HFFc6 (cell line): ENCODE results near the gene OR51F2. TPM values are rescaled to one million over a fixed set of nuclear protein-coding genes. Genes with fewer than 3 reads are reported as not detected.
"Not testable (repeated sequence)": the region's sequence is repeated elsewhere in the genome, so short reads cannot be mapped to it uniquely, and the experiment has no call there.

Experiments used
- DNase-seq: peaks from one replicate; pipeline ENCODE4 v3.0.0-alpha.2; 2018
- H3K27ac Mint-ChIP-seq: 2 replicates; pipeline ENCODE4 v1.8.0; 2020; ENCODE audit warnings: mild to moderate bottlenecking, mixed read lengths
- H3K27me3 Mint-ChIP-seq: 2 replicates; pipeline ENCODE4 v1.8.0; 2021; ENCODE audit warnings: mild to moderate bottlenecking, moderate library complexity, mixed read lengths; ENCODE audit not compliant: insufficient read depth
- H3K36me3 Mint-ChIP-seq: 2 replicates; pipeline ENCODE4 v1.8.0; 2021; ENCODE audit warnings: low read depth, mixed read lengths
- H3K4me1 Mint-ChIP-seq: 2 replicates; pipeline ENCODE4 v1.8.0; 2020; ENCODE audit warnings: low read depth, mixed read lengths
- H3K4me3 Mint-ChIP-seq: 2 replicates; pipeline ENCODE4 v1.8.0; 2020; ENCODE audit warnings: mild to moderate bottlenecking, moderate library complexity, mixed read lengths
- H3K9me3 Mint-ChIP-seq: 2 replicates; pipeline ENCODE4 v1.8.0; 2020; ENCODE audit warnings: mild to moderate bottlenecking, mixed read lengths
- CTCF ChIP-seq: fragments of 200-600 bp; sonication (generic); IDR thresholded peaks from 2 replicates; pipeline ENCODE4 v1.5.0; 2021; ENCODE audit warnings: antibody characterized with exemption, mild to moderate bottlenecking
- long read RNA-seq: library from polyadenylated mRNA; unstranded; transcript quantifications from one replicate; pipeline ENCODE4 v2.0.0, GENCODE V29; 2019
- total RNA-seq, 6 experiments: library from RNA; stranded (reverse); fragmentation: NEBNext Ultra II Directional; extraction: Animal tissue kit (Norgen Biotek cat#: 25700); gene quantifications; 2 replicates in 1 of 6; 3 replicates in 5 of 6; pipeline ENCODE4 v1.2.3, GENCODE V29; 2021

Gene OR51F2
- not detected for total RNA-seq
- long read RNA-seq: 0 reads

DNA sequence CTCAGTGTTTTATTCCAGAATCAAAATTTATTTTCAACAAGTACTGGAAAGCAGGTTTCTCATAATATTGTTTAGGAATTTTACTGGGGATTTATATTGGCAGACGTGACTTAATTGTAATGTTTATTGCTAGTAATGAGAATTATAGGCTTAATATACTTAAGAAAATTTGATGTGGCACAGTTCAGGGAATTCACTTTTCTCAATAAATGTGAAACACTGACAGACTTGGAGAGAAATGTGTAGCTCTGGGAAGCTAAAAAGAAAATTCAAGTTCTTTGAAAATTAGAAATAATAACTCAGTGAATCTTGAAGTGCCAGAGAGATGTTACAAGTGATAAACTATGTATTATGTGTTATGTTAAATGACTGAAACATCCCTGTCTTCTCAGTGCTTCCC is at the start of gene OR51F2:
Gene OR51F2, plus strand, starts transcription at position 301 of the 400 bp plus-strand sequence. CDS start 101 bp downstream, outside the sequence.
- H3K36me3 Mint-ChIP-seq: no peaks in the 10 kb centered on the region
- no peak within 1 kb of the TSS for H3K4me3 Mint-ChIP-seq
- no peaks in the 10 kb centered on the region; the same call in 1 of the 2 replicates for H3K27me3 Mint-ChIP-seq
- H3K27ac Mint-ChIP-seq: no peak within 1 kb of the TSS
- H3K4me1 Mint-ChIP-seq: no peaks in the 10 kb centered on the region
- no peak for TF ChIP-seq CTCF
- H3K9me3 Mint-ChIP-seq: peaks cover 42% of the 10 kb centered on the region
- no peak for DNase-seq

DNA sequence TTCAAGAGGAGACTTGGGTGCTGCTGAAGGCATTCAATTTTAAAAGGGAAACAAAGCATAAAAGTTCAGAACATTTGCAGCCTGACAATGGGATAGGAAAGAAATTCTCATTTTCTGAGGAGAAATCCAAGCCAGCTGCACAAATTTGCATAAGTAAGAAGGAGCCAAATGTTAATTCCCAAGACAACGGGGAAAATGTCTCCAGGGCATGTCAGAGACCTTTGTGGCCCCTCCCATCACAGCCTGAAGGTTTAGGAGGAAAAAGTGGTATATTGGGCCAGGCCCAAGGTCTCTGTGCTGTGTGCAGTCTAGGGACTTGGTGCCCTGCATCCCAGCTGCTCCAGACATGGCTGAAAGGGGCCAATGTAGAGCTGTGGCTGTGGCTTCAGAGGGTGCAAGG is 38.7 kb upstream of the OR51F2 start:
- H3K4me1 Mint-ChIP-seq: no peaks in the 10 kb centered on the region
- no peak overlapping the region for H3K27ac Mint-ChIP-seq
- H3K4me3 Mint-ChIP-seq: no peak overlapping the region
- peaks cover 62% of the 10 kb centered on the region for H3K9me3 Mint-ChIP-seq
- peaks cover 5% of the 10 kb centered on the region; the same call in 1 of the 2 replicates for H3K36me3 Mint-ChIP-seq
- no peak for DNase-seq
- no peak for TF ChIP-seq CTCF
- H3K27me3 Mint-ChIP-seq: no peaks in the 10 kb centered on the region; the same call in 1 of the 2 replicates

GRCh38 chr11:4797206-4797605 is 23.9 kb upstream of the OR51F2 start:
- Mint-ChIP-seq H3K9me3 (peaks cover 38% of the 10 kb centered on the region), H3K4me3 (no peak overlapping the region), H3K4me1 (no peaks in the 10 kb centered on the region), H3K27ac (no peak overlapping the region), H3K27me3 (peaks cover 1% of the 10 kb centered on the region; the same call in 1 of the 2 replicates), H3K36me3 (0 out of 2 replicates have a peak, but pooled peaks cover 4% of the 10 kb centered on the region)
- no peak for DNase-seq
- no peak for TF ChIP-seq CTCF

GRCh38 chr11:4798427-4799183 is 22.5 kb upstream of the OR51F2 start:
- Mint-ChIP-seq H3K4me1 (no peaks in the 10 kb centered on the region), H3K36me3 (0 out of 2 replicates have a peak, but pooled peaks cover 4% of the 10 kb centered on the region), H3K4me3 (no peak overlapping the region), H3K27me3 (peaks cover 1% of the 10 kb centered on the region; the same call in 1 of the 2 replicates), H3K27ac (no peak overlapping the region), H3K9me3 (peaks cover 38% of the 10 kb centered on the region)
- TF ChIP-seq CTCF: no peak
- no peak for DNase-seq

- not testable (repeated sequence) for DNase-seq, H3K36me3 Mint-ChIP-seq, H3K4me1 Mint-ChIP-seq, H3K4me3 Mint-ChIP-seq, H3K27ac Mint-ChIP-seq, H3K27me3 Mint-ChIP-seq
- H3K9me3 Mint-ChIP-seq: peaks cover 46% of the 10 kb centered on the region
Observed at GRCh38 chr11:4801316-4801715, 19.8 kb upstream of the OR51F2 start.

GRCh38 chr11:4804280-4804679 is 16.8 kb upstream of the OR51F2 start, which contains the start of gene OR52R1:
Gene OR52R1, minus strand, starts transcription at chr11:4804380. Its CDS starts 0 bp downstream, at chr11:4804380.
- Mint-ChIP-seq H3K4me1 (no peaks in the 10 kb centered on the region), H3K27ac (no peak within 1 kb of the TSS), H3K9me3 (peaks cover 50% of the 10 kb centered on the region), H3K27me3 (no peaks in the 10 kb centered on the region), H3K4me3 (no peak within 1 kb of the TSS), H3K36me3 (0 out of 2 replicates have a peak, but pooled peaks cover 4% of the 10 kb centered on the region)
- DNase-seq: no peak
- TF ChIP-seq CTCF: no peak
